SK-N-SH treated with all-trans-retinoic acid at 6 μM for 48 hours (cell line): ENCODE measurements around the gene KCNMB1.

Source experiments
- ATAC-seq: fragments of 200-7000 bp; cut with Tn5 transposase; 3 replicates; pipeline ENCODE4 v1.9.1; 2020; ENCODE audit warnings: mild to moderate bottlenecking, moderate library complexity
- ARNTL ChIP-seq: fragments of 450-650 bp; formaldehyde crosslinking; IDR thresholded peaks from 2 replicates; pipeline ENCODE4 v1.5.0; 2020; ENCODE audit warnings: low read depth, mild to moderate bottlenecking, moderate library complexity, borderline replicate concordance
- BACH2 ChIP-seq: fragments of 250-450 bp; sonication (Bioruptor Pico); IDR thresholded peaks from 2 replicates; pipeline ENCODE4 v1.9.0; 2021; ENCODE audit warnings: mild to moderate bottlenecking, borderline replicate concordance
- CSDC2 ChIP-seq: fragments of 250-450 bp; sonication (Bioruptor Pico); IDR thresholded peaks from 2 replicates; pipeline ENCODE4 v1.5.0; 2020; ENCODE audit warnings: mild to moderate bottlenecking, moderate library complexity
- ESRRG ChIP-seq: fragments of 250-450 bp; sonication (Bioruptor Pico); IDR thresholded peaks from 2 replicates; pipeline ENCODE4 v1.6.1; 2021; ENCODE audit warnings: mild to moderate bottlenecking
- GLIS3 ChIP-seq: fragments of 250-450 bp; sonication (Bioruptor Pico); IDR thresholded peaks from 2 replicates; pipeline ENCODE4 v1.5.0; 2020; ENCODE audit warnings: mild to moderate bottlenecking, moderate library complexity
- ISL1 ChIP-seq: fragments of 250-450 bp; sonication (Bioruptor Pico); IDR thresholded peaks from 2 replicates; pipeline ENCODE4 v2.1.2; 2022; ENCODE audit warnings: mild to moderate bottlenecking, moderate library complexity
- PATZ1 ChIP-seq: fragments of 250-450 bp; sonication (Bioruptor Pico); IDR thresholded peaks from 2 replicates; pipeline ENCODE4 v1.8.0; 2020; ENCODE audit warnings: mild to moderate bottlenecking, moderate library complexity, borderline replicate concordance
- POU6F1 ChIP-seq: fragments of 250-450 bp; sonication (Bioruptor Pico); IDR thresholded peaks from 2 replicates; pipeline ENCODE4 v1.8.0; 2021; ENCODE audit warnings: low read depth, mild to moderate bottlenecking, moderate library complexity, borderline replicate concordance
- PPARA ChIP-seq: fragments of 250-450 bp; sonication (Bioruptor Pico); IDR thresholded peaks from 2 replicates; pipeline ENCODE4 v1.5.0; 2020; ENCODE audit warnings: mild to moderate bottlenecking, borderline replicate concordance
- RARB ChIP-seq: fragments of 250-450 bp; sonication (Bioruptor Pico); IDR thresholded peaks from 2 replicates; pipeline ENCODE4 v1.8.0; 2021; ENCODE audit warnings: mild to moderate bottlenecking, moderate library complexity
- SNAI2 ChIP-seq: fragments of 250-450 bp; sonication (Bioruptor Pico); IDR thresholded peaks from 2 replicates; pipeline ENCODE4 v1.5.0; 2020; ENCODE audit warnings: mild to moderate bottlenecking, moderate library complexity
- TOX ChIP-seq: fragments of 250-450 bp; sonication (Bioruptor Pico); IDR thresholded peaks from 2 replicates; pipeline ENCODE4 v1.8.0; 2021; ENCODE audit warnings: mild to moderate bottlenecking, moderate library complexity, borderline replicate concordance
- TSHZ2 ChIP-seq: fragments of 250-450 bp; sonication (Bioruptor Pico); IDR thresholded peaks from 2 replicates; pipeline ENCODE4 v1.5.0; 2020; ENCODE audit warnings: mild to moderate bottlenecking, moderate library complexity
- ZC3H10 ChIP-seq: fragments of 250-450 bp; sonication (Bioruptor Pico); IDR thresholded peaks from 2 replicates; pipeline ENCODE4 v1.5.1; 2021; ENCODE audit warnings: mild to moderate bottlenecking, moderate library complexity
- ZFP3 ChIP-seq: fragments of 250-450 bp; sonication (Bioruptor Pico); IDR thresholded peaks from 2 replicates; pipeline ENCODE4 v1.5.0; 2020; ENCODE audit warnings: mild to moderate bottlenecking, moderate library complexity
- ZFP30 ChIP-seq: fragments of 450-650 bp; formaldehyde crosslinking; IDR thresholded peaks from 2 replicates; pipeline ENCODE4 v1.5.0; 2022; ENCODE audit warnings: mild to moderate bottlenecking, moderate library complexity
- ZNF565 ChIP-seq: fragments of 450-650 bp; formaldehyde crosslinking; conservative IDR thresholded peaks from 2 replicates; pipeline ENCODE4 v1.5.0; 2020; ENCODE audit warnings: low read depth, mild to moderate bottlenecking, moderate library complexity
- ZNF70 ChIP-seq: fragments of 450-650 bp; formaldehyde crosslinking; IDR thresholded peaks from 2 replicates; pipeline ENCODE4 v1.5.0; 2020; ENCODE audit warnings: mild to moderate bottlenecking, moderate library complexity
- ZNF8 ChIP-seq: fragments of 450-650 bp; formaldehyde crosslinking; IDR thresholded peaks from 2 replicates; pipeline ENCODE4 v1.5.0; 2020; ENCODE audit warnings: mild to moderate bottlenecking, moderate library complexity
- TF ChIP-seq, protein P1 (sequence below): fragments of 250-450 bp; sonication (Bioruptor Pico); IDR thresholded peaks from 2 replicates; pipeline ENCODE4 v1.5.1; 2020; ENCODE audit warnings: low read depth, mild to moderate bottlenecking, moderate library complexity
- TF ChIP-seq, protein P2 (sequence below): fragments of 250-450 bp; sonication (Bioruptor Pico); IDR thresholded peaks from 2 replicates; pipeline ENCODE4 v1.5.1; 2021; ENCODE audit warnings: mild to moderate bottlenecking, moderate library complexity

KCNMB1 gene

DNA sequence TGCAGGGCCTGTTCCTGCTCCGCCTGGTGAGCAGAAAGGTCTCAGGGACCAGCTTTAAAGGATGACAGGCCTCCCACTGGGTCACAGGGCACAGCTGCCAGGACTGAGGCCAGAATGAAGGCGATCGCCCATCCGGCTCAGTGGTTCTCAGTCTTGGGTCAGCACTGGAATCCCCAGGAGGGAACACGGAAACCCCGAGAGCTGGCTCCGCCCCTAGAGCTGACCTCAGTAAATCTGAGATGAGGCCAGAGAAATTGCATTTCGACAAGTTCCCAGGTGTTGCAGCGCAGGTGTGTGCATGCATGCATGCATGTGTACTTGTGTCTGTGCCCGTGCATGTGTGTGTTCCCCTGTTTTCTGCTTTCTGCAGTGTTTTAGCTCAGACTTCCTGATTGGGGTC, 47.2 kb upstream of the KCNMB1 start:
- no peak for TF ChIP-seq PPARA (CRISPR knock-in tag)
- TF ChIP-seq RARB (CRISPR knock-in tag): no peak
- no peak for TF ChIP-seq TOX
- TF ChIP-seq, protein P1, sequence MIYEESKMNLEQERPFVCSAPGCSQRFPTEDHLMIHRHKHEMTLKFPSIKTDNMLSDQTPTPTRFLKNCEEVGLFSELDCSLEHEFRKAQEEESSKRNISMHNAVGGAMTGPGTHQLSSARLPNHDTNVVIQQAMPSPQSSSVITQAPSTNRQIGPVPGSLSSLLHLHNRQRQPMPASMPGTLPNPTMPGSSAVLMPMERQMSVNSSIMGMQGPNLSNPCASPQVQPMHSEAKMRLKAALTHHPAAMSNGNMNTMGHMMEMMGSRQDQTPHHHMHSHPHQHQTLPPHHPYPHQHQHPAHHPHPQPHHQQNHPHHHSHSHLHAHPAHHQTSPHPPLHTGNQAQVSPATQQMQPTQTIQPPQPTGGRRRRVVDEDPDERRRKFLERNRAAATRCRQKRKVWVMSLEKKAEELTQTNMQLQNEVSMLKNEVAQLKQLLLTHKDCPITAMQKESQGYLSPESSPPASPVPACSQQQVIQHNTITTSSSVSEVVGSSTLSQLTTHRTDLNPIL (CRISPR knock-in tag): no peak
- TF ChIP-seq, protein P2, sequence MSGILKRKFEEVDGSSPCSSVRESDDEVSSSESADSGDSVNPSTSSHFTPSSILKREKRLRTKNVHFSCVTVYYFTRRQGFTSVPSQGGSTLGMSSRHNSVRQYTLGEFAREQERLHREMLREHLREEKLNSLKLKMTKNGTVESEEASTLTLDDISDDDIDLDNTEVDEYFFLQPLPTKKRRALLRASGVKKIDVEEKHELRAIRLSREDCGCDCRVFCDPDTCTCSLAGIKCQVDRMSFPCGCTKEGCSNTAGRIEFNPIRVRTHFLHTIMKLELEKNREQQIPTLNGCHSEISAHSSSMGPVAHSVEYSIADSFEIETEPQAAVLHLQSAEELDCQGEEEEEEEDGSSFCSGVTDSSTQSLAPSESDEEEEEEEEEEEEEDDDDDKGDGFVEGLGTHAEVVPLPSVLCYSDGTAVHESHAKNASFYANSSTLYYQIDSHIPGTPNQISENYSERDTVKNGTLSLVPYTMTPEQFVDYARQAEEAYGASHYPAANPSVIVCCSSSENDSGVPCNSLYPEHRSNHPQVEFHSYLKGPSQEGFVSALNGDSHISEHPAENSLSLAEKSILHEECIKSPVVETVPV (CRISPR knock-in tag): no peak
- no peak for TF ChIP-seq ZC3H10 (CRISPR knock-in tag)
- TF ChIP-seq PATZ1: no peak
- no peak for TF ChIP-seq ZNF70
- no peak for TF ChIP-seq POU6F1
- no peak for TF ChIP-seq ZFP3 (CRISPR knock-in tag)
- TF ChIP-seq ARNTL: no peak
- no peak for TF ChIP-seq BACH2 (CRISPR knock-in tag)
- TF ChIP-seq ISL1 (CRISPR knock-in tag): no peak
- no peak for ATAC-seq

DNA sequence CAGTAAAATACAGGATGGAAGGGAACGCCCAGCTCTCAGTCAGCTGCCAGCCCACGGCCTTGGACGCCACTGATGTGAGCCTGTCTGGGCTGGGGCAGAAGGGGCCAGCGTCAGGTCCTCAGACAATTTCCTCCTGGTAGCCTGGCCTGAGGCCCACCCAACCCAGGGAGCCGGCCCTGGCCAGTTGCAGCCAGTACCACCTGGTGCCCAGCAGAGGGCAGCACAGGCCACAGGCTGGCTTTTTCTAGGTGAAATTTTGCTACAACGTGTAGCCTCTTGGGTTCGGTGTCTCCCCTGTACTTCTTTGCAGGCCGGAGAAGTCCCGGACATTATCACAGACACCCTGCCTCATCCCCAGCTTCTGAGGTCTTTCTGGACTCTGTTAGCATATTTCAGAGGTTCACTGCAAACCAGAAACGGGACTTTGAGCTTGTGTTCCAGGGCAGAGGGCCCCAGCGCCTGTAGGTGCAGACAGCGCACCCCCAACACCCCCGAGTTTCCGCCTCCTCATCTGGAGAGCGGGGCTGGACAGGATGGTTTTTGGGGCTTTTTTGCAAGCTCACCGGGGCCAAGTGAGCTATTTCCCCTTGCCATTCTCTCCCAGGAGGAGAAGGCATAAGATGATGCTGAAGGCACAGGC, 45.9 kb upstream of the KCNMB1 start:
- peak; percentile 93 for ATAC-seq
- TF ChIP-seq CSDC2 (no peak), ARNTL (no peak), ESRRG (CRISPR knock-in tag) (no peak)
- TF ChIP-seq, all 23 proteins: peak for 0

GRCh38 chr5:170432669-170433068, 43.5 kb upstream of the KCNMB1 start:
- no peak for ATAC-seq
- TF ChIP-seq ZFP3 (CRISPR knock-in tag) (no peak), ZC3H10 (CRISPR knock-in tag) (no peak), SNAI2 (no peak), PPARA (CRISPR knock-in tag) (no peak)

GRCh38 chr5:170431571-170431970, 42.4 kb upstream of the KCNMB1 start:
- ATAC-seq: no peak
- TF ChIP-seq TSHZ2 (no peak), GLIS3 (CRISPR knock-in tag) (no peak), ZNF70 (no peak), PATZ1 (no peak), ZNF8 (CRISPR knock-in tag) (no peak), ZNF565 (CRISPR knock-in tag) (no peak), ZC3H10 (CRISPR knock-in tag) (no peak), POU6F1 (no peak), TOX (no peak), BACH2 (CRISPR knock-in tag) (no peak), ISL1 (CRISPR knock-in tag) (no peak), PPARA (CRISPR knock-in tag) (no peak), SNAI2 (no peak), ZFP30 (CRISPR knock-in tag) (no peak)
- TF ChIP-seq, protein P1 (CRISPR knock-in tag): no peak
